HEK293 (cell line): ENCODE data around the gene NFATC3.

Experiments
- GLI4 ChIP-seq: fragments of 450-650 bp; formaldehyde crosslinking; IDR thresholded peaks from 2 replicates; pipeline ENCODE4 v1.5.1; 2016; ENCODE audit warnings: missing biosample characterization, missing genetic modification characterization
- HIC1 ChIP-seq: fragments of 450-650 bp; formaldehyde crosslinking; IDR thresholded peaks from 2 replicates; pipeline ENCODE4 v1.5.1; 2016; ENCODE audit warnings: missing biosample characterization, missing genetic modification characterization
- HOXC10 ChIP-seq: sonication (generic); formaldehyde crosslinking; IDR thresholded peaks from 2 replicates; pipeline ENCODE4 v1.8.1; 2023; ENCODE audit warnings: mild to moderate bottlenecking, missing genetic modification reagents
- KLF1 ChIP-seq: fragments of 450-650 bp; formaldehyde crosslinking; IDR thresholded peaks from 2 replicates; pipeline ENCODE4 v1.5.1; 2016; ENCODE audit warnings: missing biosample characterization, missing genetic modification characterization
- KLF9 ChIP-seq: fragments of 450-650 bp; formaldehyde crosslinking; IDR thresholded peaks from 2 replicates; pipeline ENCODE4 v1.5.1; 2016; ENCODE audit warnings: missing biosample characterization, missing genetic modification characterization, low read depth
- PATZ1 ChIP-seq: fragments of 450-650 bp; formaldehyde crosslinking; IDR thresholded peaks from 2 replicates; pipeline ENCODE4 v1.5.1; 2016; ENCODE audit warnings: missing biosample characterization, missing genetic modification characterization
- PRDM4 ChIP-seq: fragments of 450-650 bp; formaldehyde crosslinking; IDR thresholded peaks from 2 replicates; pipeline ENCODE4 v1.5.1; 2017; ENCODE audit warnings: missing biosample characterization, missing genetic modification characterization
- SCRT2 ChIP-seq: fragments of 450-650 bp; formaldehyde crosslinking; IDR thresholded peaks from 2 replicates; pipeline ENCODE4 v1.5.1; 2016; ENCODE audit warnings: missing biosample characterization, missing genetic modification characterization
- TCF7L2 ChIP-seq: IDR thresholded peaks from 2 replicates; pipeline ENCODE4 v1.6.1; 2011; ENCODE audit warnings: low read depth, mild to moderate bottlenecking, inconsistent platforms, low read length, moderate library complexity, borderline replicate concordance
- ZBTB17 ChIP-seq: fragments of 450-650 bp; formaldehyde crosslinking; IDR thresholded peaks from 2 replicates; pipeline ENCODE4 v1.5.1; 2016; ENCODE audit warnings: missing biosample characterization, missing genetic modification characterization
- ZBTB21 ChIP-seq: fragments of 450-650 bp; formaldehyde crosslinking; IDR thresholded peaks from 2 replicates; pipeline ENCODE4 v1.5.1; 2017; ENCODE audit warnings: missing biosample characterization, missing genetic modification characterization
- ZFHX2 ChIP-seq: fragments of 450-650 bp; formaldehyde crosslinking; conservative IDR thresholded peaks from 2 replicates; pipeline ENCODE4 v1.5.1; 2016; ENCODE audit warnings: missing biosample characterization, missing genetic modification characterization
- ZFP41 ChIP-seq: fragments of 450-650 bp; formaldehyde crosslinking; IDR thresholded peaks from 2 replicates; pipeline ENCODE4 v1.5.1; 2016; ENCODE audit warnings: missing biosample characterization, missing genetic modification characterization, borderline replicate concordance
- ZNF121 ChIP-seq: fragments of 450-650 bp; formaldehyde crosslinking; IDR thresholded peaks from 2 replicates; pipeline ENCODE4 v1.5.1; 2016; ENCODE audit warnings: missing biosample characterization, missing genetic modification characterization
- ZNF146 ChIP-seq: fragments of 450-650 bp; formaldehyde crosslinking; IDR thresholded peaks from 2 replicates; pipeline ENCODE4 v1.5.1; 2016; ENCODE audit warnings: missing biosample characterization, missing genetic modification characterization
- ZNF324 ChIP-seq: fragments of 450-650 bp; formaldehyde crosslinking; IDR thresholded peaks from 2 replicates; pipeline ENCODE4 v1.5.1; 2016; ENCODE audit warnings: missing biosample characterization, missing genetic modification characterization
- ZNF335 ChIP-seq: fragments of 450-650 bp; formaldehyde crosslinking; conservative IDR thresholded peaks from 2 replicates; pipeline ENCODE4 v1.5.1; 2016; ENCODE audit warnings: missing biosample characterization, missing genetic modification characterization
- ZNF341 ChIP-seq: fragments of 450-650 bp; formaldehyde crosslinking; IDR thresholded peaks from 2 replicates; pipeline ENCODE4; 2016; ENCODE audit warnings: low read depth, missing biosample characterization, missing genetic modification characterization
- ZNF416 ChIP-seq: fragments of 450-650 bp; formaldehyde crosslinking; IDR thresholded peaks from 2 replicates; pipeline ENCODE4 v1.5.1; 2016; ENCODE audit warnings: missing biosample characterization, missing genetic modification characterization
- ZNF701 ChIP-seq: fragments of 450-650 bp; formaldehyde crosslinking; IDR thresholded peaks from 2 replicates; pipeline ENCODE4 v1.5.1; 2016; ENCODE audit warnings: missing biosample characterization, missing genetic modification characterization
- TF ChIP-seq, protein P1 (sequence below): fragments of 450-650 bp; IDR thresholded peaks from 2 replicates; pipeline ENCODE4 v1.5.1; 2018; ENCODE audit warnings: missing biosample characterization, mild to moderate bottlenecking, missing genetic modification characterization
- TF ChIP-seq, protein P2 (sequence below): fragments of 450-650 bp; formaldehyde crosslinking; IDR thresholded peaks from 2 replicates; pipeline ENCODE4 v1.5.1; 2017; ENCODE audit warnings: missing biosample characterization, mild to moderate bottlenecking, missing genetic modification characterization, moderate library complexity

NFATC3 gene

DNA sequence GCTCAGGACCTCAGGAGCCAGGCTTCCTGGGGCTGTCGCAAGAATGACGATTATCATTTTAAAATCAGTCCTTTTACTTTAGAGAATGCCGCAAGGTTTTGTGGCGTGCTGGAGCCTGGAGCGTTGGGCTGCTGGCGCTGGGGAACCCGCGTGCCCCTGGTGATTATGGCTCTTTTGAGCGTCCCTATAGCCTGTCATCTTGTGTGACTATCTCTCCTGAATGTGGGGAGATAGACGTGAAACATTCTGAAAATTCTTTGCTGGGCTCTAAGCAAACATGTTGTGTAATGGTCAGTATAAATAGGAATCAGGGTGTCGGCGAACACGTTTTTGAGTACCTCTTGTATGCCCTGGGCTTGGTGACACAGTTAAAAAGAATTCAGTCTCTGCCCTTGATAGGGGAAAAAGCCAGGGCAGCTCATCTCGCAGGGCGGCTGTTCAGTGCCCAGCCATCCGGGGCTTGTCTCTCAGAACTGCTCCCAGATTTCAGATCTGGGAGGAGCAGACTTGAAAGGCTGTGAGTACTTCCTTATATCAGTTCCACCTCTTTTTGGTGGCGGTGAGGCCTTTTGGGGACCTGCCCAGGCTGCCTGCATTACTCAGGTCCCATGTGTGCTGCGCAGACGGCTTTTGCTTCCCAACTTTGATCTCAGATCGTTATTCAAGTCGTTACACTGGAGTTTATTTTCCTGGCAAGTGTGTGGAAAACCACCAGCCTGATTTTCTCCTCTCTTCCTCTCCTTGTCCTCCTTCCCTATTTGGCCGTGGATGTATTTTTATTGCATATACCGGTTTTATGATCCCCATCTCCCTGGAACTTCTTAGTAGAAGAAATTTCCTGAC lies 180.1 kb downstream of the NFATC3 start (continued):
- TF ChIP-seq ZNF416 (tag by site-specific recombination) (no peak), ZNF121 (tag by site-specific recombination) (no peak), GLI4 (tag by site-specific recombination) (no peak), ZFP41 (tag by site-specific recombination) (no peak), ZBTB21 (tag by site-specific recombination) (no peak), ZNF335 (tag by site-specific recombination) (peak; percentile 77), KLF9 (tag by site-specific recombination) (no peak), ZBTB17 (tag by site-specific recombination) (peak; percentile 57; the same call in 1 of the 2 replicates), TCF7L2 (peak; percentile 58; the same call in 1 of the 2 replicates), ZNF324 (no peak), ZNF701 (no peak), PATZ1 (tag by site-specific recombination) (no peak; the same call in 1 of the 2 replicates), KLF1 (tag by site-specific recombination) (no peak; the same call in 1 of the 2 replicates), ZNF341 (tag by site-specific recombination) (peak; percentile 39; the same call in 1 of the 2 replicates), HIC1 (no peak), SCRT2 (tag by site-specific recombination) (no peak), ZNF146 (no peak), HOXC10 (CRISPR knock-in tag) (no peak), ZFHX2 (tag by site-specific recombination) (no peak), PRDM4 (tag by site-specific recombination) (0 out of 2 replicates have a peak, but pooled peaks have one; percentile 36)
- TF ChIP-seq, protein P1, sequence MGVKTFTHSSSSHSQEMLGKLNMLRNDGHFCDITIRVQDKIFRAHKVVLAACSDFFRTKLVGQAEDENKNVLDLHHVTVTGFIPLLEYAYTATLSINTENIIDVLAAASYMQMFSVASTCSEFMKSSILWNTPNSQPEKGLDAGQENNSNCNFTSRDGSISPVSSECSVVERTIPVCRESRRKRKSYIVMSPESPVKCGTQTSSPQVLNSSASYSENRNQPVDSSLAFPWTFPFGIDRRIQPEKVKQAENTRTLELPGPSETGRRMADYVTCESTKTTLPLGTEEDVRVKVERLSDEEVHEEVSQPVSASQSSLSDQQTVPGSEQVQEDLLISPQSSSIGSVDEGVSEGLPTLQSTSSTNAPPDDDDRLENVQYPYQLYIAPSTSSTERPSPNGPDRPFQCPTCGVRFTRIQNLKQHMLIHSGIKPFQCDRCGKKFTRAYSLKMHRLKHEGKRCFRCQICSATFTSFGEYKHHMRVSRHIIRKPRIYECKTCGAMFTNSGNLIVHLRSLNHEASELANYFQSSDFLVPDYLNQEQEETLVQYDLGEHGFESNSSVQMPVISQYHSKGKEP (tag by site-specific recombination): no peak
- TF ChIP-seq, protein P2, sequence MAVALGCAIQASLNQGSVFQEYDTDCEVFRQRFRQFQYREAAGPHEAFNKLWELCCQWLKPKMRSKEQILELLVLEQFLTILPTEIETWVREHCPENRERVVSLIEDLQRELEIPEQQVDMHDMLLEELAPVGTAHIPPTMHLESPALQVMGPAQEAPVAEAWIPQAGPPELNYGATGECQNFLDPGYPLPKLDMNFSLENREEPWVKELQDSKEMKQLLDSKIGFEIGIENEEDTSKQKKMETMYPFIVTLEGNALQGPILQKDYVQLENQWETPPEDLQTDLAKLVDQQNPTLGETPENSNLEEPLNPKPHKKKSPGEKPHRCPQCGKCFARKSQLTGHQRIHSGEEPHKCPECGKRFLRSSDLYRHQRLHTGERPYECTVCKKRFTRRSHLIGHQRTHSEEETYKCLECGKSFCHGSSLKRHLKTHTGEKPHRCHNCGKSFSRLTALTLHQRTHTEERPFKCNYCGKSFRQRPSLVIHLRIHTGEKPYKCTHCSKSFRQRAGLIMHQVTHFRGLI (tag by site-specific recombination): peak; percentile 24; the same call in 1 of the 2 replicates
